Islet precursor cell (in vitro differentiated cells): Measurements from ENCODE around the gene WDTC1.
A peak's percentile ranks its signal among the peaks of the same experiment; 100 is the strongest.

Experiments used
- DNase-seq: peaks from one replicate; pipeline ENCODE4 v3.0.0-alpha.2; 2018

WDTC1 gene

DNA sequence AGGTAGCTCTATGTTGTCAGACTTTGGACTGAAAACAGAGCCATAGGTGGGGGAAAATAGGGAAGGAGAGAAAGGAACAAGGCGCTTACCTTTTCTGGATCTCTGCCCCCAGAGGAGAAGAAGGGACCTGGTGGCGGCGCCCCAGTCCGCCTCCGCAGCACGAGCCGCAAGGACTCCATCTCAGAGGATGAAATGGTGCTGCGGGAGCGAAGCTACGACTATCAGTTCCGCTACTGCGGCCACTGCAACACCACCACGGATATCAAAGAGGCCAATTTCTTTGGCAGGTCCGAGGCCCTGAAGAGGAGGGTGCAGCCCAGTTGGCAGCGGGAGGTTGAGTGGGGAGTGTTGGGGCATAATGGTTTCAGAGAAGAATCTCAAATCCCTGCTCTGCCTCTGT is 69.1 kb downstream of the WDTC1 start:
- no peak for DNase-seq

- DNase-seq: no peak
Measured at GRCh38 chr1:27306071-27306470, 71.6 kb downstream of the WDTC1 start.

GRCh38 chr1:27306892-27307761 is 72.7 kb downstream of the WDTC1 start:
- peak; percentile 82 for DNase-seq

DNA sequence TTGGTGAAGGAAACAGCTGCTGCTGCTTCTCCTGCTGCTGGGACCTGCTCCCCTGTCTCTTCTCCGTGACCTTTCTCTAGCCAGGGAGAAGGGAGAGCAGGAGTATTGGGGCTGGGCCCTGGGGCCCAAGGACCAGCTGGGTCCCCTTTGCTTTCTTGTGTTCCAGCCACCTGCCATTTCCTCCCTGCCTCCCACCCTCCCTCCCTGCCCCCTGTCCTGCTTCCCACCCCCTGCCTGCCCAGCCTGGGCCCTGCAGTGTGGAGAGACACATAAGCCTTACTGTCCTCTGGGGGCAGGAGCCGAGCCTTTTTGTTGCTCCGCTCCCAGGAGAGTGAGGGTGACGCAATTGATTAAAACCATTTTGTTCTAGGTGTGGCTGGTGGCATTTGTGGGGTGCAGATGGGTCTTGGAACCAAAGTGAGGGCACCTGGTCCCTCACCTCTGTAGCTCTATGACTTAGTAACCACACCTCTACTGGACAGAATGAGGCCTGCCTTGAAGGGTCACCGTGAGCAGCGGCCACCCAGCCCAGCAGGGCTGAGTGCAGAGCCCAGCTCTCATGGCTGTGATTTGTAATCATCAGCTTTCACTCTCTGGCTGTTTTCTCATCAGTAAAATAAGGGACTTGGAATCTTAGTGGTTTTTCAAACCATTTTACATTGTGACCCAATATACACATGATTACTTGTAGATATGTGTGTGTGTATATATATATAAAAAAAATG is 73.6 kb downstream of the WDTC1 start:
- DNase-seq: no peak

DNA sequence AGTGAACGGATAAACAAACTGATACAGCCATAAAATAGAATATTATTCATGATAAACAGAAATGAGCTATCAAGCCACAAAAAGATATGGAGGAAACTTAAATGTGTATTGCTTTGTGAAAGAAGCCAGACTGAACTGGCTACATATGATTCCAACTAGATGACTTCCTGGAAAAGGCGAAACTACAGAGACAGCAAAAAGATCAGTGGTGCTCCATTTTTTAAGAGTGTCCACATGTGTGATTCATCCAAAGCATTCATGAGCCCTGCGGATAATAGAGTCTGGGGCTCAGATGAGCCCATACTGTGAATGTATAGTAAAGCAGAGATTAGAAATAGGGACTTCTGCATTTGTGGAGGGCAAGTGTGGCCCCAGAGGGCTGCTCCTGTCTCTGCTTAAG is 79.7 kb downstream of the WDTC1 start:
- no peak for DNase-seq

DNA sequence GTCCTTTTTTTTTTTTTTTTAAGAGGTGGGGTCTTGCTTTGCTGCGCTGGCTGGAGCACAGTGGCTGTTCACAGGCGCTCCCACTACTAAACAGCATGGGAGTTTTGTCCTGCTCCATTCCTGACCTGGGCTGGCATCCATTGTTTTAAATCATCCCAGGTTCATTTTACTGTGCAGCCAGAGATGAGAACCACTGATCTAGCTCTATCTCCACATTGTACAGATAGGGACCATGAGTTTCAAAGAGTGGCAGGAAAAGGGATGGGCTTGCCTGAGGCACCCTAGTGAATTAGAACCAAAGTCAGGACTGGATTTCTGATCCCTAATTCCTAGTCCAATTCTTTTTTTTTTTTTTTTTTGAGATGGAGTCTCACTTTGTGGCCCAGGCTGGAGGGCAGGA is 80.3 kb downstream of the WDTC1 start:
- no peak for DNase-seq

GRCh38 chr1:27316860-27317259 is 82.4 kb downstream of the WDTC1 start:
- DNase-seq: no peak

DNA sequence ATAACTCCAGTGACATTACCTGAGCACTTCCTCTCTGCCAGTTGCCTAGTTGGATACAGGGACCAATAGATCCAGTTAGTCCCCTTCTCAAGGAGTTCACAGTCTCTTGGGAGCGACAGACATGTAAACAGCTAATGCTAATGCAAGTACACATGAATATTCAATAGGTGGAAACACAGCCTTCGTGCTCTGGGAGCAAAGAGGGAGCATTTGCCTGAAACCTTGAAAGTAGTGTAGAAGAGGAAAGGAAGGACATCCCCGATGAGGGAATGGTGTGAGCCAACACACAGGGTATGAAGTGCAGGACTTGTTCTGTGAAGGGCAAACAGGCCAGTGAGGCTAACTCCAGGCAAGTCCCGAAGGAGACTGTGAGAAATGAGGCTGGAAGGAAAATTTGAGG is 83.7 kb downstream of the WDTC1 start:
- no peak for DNase-seq

GRCh38 chr1:27318596-27318995 is 84.2 kb downstream of the WDTC1 start:
- no peak for DNase-seq

DNA sequence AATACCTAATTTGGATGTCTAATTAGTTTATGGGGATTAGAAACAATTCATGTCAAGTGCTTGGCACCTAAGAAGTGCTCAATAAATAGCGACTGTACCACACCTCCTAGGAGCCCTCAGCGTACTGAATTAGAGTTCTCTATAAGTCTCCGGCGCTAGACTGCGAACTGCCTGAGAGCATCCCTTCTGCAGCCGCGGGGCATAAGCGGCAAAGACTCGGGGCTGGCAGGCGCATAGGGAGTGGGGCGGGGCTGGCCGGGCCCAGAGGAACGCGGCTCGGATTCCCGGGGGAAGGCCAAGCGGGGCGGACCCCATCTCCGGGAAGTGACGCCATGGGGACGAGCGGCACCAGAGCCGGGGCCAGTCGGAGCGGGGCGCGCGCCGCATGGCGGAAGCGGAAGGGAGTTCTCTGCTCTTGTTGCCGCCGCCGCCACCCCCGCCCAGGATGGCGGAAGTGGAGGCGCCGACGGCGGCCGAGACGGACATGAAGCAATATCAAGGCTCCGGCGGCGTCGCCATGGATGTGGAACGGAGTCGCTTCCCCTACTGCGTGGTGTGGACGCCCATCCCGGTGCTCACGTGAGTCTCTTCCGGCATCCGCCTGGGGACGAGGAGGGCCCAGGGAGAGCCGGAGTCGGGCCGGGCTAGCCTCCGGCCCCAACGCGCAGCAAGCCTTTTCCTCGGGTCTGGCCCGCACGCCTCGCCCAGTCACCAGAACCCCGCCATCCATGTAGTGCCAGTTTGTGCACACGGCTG is 87.6 kb downstream of the WDTC1 start, which contains the start of gene TMEM222:
Gene TMEM222, plus strand, starts transcription at position 351 of the 756 bp plus-strand sequence. Its CDS starts 35 bp downstream, at position 386.
- peak; percentile 99 for DNase-seq

- no peak for DNase-seq
Measured at GRCh38 chr1:27322569-27323240, 88.3 kb downstream of the WDTC1 start.

- no peak for DNase-seq
Measured at GRCh38 chr1:27325286-27325685, 90.9 kb downstream of the WDTC1 start.

DNA sequence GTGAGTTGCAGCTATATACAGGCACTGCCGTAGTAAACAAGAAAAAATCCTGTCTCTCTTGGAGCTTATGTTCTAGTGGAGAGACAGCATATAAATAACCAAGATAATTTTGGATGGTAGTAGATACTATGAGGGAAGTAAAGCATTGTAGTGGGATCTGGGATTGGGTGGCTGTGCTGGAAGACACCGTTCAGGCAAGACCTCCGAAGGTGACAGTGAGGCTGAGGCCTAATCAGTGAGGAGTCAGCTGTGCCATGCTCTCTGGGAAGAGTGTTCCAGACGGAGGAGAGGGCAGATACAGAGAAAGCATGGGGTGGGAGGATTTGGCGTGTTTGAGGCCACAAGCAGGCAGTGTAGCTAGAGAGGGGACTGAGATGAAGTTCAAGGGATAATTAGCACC is 93.5 kb downstream of the WDTC1 start:
- DNase-seq: no peak

GRCh38 chr1:27330786-27331185 is 96.4 kb downstream of the WDTC1 start:
- no peak for DNase-seq

- DNase-seq: no peak
Measured at GRCh38 chr1:27331426-27331825, 97.0 kb downstream of the WDTC1 start.

GRCh38 chr1:27331922-27332321 is 97.5 kb downstream of the WDTC1 start:
- DNase-seq: no peak

DNA sequence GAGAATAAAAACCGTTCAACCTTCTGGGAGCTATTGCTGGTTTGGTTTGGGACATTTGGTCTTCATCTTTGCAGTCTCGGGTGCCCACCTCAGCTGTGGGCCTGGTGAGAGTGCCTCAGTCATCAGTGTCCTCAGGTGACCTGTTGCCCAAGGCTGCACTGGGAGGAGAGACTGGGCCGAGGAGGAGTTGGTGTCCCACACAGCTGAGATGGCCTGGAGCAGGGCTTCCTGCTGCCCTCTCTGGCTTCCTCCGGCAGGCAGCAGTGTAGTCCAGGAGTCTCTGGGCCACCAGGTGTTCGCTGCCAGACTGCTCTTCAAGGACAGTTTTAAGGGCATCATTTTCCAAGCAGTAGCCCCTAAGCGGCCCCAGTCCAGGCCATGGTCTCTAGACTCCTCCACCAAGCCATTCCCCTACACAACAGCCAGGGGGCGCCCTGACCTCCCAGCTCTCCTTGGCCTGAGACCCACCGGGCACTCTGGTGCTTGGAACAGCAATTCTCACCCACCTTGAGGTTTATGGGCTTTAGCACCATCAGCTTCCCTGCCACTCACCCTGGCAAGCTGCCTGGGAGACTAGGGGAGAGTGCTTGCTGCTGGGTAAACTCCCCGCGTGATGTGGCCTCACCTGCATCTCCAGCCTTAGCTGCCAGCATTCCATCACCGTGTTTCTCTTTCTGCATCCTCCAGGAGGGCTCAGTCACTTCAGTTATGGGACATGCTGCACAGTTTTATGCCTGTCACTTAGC is 98.3 kb downstream of the WDTC1 start:
- peak; percentile 75 for DNase-seq

- no peak for DNase-seq
Measured at GRCh38 chr1:27333717-27334279, 99.4 kb downstream of the WDTC1 start.

DNA sequence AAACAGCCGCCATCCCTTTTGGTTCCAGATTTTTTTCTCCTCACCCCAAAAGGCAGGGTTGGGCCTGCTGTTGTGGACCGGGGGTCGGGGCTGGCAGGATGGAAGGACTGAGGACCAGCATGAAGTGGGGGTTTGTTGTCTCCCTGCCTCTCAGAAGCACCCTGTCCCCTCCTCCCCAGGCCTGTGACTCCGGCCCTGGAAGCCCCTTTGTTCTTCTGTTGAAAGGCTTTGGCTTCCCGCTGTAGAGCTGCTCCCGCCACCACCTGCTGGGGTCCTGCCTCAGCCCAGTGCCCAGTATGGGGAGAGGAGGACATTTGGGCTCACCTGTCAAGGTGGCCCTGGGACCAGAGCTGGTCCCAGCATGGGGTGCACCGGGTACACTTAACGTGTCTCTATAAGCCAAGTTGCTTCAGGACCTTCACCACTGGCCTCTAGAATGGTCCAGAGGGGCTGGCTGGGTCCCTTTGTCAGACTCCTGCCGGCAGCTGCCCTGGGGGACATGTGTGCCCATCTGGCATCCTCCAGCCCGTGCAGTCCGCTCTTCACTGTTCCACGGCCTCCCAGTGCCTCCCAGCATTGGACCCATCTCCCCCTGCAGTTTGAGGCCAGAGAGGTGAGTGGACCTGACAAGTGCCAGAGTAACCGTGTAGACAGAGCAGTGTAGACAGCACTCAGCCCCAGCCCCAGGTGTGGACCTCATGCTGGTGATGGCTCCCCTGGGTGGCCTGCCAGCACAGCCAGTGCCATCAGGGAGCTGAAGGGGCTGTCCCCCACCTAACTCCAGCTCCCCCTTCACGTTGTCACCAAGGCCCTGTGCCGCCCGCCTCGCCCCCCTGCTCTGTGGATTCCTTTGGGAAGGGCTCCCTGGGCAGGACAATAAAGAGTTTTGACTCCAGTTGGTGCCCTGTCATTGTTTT is 101.3 kb downstream of the WDTC1 start:
- no peak for DNase-seq

DNA sequence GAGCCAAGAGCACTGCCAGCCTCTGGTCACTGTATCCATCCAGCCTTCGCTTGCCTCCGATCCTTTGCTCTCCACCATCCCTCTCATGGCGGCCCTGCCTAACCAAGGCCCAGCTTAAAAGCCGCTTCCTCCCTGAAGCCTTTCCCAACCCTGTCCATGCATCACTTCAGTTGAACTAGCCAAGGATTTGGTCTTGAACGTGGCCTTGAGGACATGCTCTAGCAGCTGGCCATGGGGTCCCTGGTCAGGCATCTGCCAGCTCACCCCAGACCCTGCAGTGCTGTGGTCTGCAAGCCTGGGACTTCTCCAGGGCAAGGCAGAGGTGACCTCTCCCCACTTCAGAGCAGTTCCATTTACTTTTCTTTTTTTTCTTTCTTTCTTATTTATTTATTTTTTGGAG is 102.3 kb downstream of the WDTC1 start:
- DNase-seq: no peak

DNA sequence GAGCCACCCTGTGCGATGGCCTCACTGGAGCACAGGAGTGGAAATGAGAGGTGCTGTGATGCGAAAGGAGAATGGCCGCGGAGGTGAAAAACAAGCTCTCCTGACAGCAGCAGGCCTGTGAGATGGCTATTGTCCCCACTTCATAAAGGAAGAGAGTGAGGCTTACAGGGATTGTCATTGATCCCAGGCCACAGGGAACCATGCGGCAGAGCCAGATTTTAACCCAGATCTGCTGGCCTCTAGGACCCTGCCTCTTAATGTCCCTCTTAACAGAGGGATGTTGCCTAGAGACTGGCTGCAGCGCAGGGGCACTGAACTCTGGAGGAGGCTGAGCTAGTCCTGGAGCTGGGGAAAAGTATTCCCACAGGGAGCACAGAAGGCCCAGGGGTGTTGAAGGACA is 104.3 kb downstream of the WDTC1 start:
- no peak for DNase-seq
